B cell (primary cell): ENCODE results near the gene S100A12. TPM values are rescaled to one million over a fixed set of nuclear protein-coding genes. Genes with fewer than 3 reads are reported as not detected.

Source experiments
- ATAC-seq: fragments of 200-7000 bp; cut with Tn5 transposase; one replicate; pipeline ENCODE4 v1.10.0; 2021; ENCODE audit warnings: low read depth, mild to moderate bottlenecking, moderate number of reproducible peaks, moderate library complexity
- CTCF ChIA-PET: fragments of 350-600 bp; sonication (Branson Sonifier 250); formaldehyde crosslinking; loops from one replicate; lab custom pipeline; 2021; ENCODE audit warnings: antibody characterized with exemption, inconsistent platforms; lab: Charles Lee
- POLR2A ChIA-PET: fragments of 350-600 bp; sonication (Branson Sonifier 250); formaldehyde crosslinking; loops from one replicate; lab custom pipeline; 2021; ENCODE audit warnings: antibody characterized with exemption; lab: Charles Lee
- DNase-seq: peaks from one replicate; pipeline ENCODE4 v3.0.0; 2013
- H2AFZ ChIP-seq: 2 replicates; pipeline ENCODE4 v1.6.1; 2012; ENCODE audit warnings: mild to moderate bottlenecking, low read depth, low read length; ENCODE audit not compliant: insufficient read depth, poor library complexity, severe bottlenecking
- H3K27ac ChIP-seq, 2 donors: 1 replicate in 1 of 2; 2 replicates in 1 of 2; pipeline ENCODE4 v1.5.1; 2012 to 2013; ENCODE audit warnings: low read length in 2 of 2, mild to moderate bottlenecking in 2 of 2, moderate library complexity in 1 of 2
- H3K27me3 ChIP-seq, 4 experiments: fragments of 200-600 bp in 1 of 4; sonication (generic) in 1 of 4; replicated peaks in 1 of 4; 1 replicate in 2 of 4; 2 replicates in 2 of 4; pipeline versions ENCODE4 v1.6.1 to v1.7.0; 2013 to 2016; ENCODE audit warnings: low read length in 3 of 4, mild to moderate bottlenecking in 2 of 4, mixed read lengths in 1 of 4, moderate library complexity in 1 of 4; ENCODE audit not compliant: insufficient read depth in 4 of 4, control insufficient read depth in 3 of 4; ENCODE audit errors: control extremely low read depth in 1 of 4
- H3K36me3 ChIP-seq, 2 experiments: replicated peaks in 1 of 2; 1 replicate in 1 of 2; 2 replicates in 1 of 2; pipeline versions ENCODE4 v1.6.1 to v1.7.1; 2013; ENCODE audit warnings: low read length in 1 of 2; ENCODE audit not compliant: insufficient read depth in 2 of 2, control insufficient read depth in 1 of 2; ENCODE audit errors: control extremely low read depth in 1 of 2, extremely low read depth in 1 of 2
- H3K4me1 ChIP-seq, 2 donors: fragments of 200-600 bp in 1 of 2; sonication (generic) in 1 of 2; 1 replicate in 1 of 2; 2 replicates in 1 of 2; pipeline versions ENCODE4 v1.5.1 to v1.6.1; 2013 to 2017; ENCODE audit warnings: low read length in 2 of 2; ENCODE audit not compliant: control insufficient read depth in 2 of 2, insufficient read depth in 2 of 2
- H3K4me2 ChIP-seq: replicated peaks from 2 replicates; pipeline ENCODE3; 2012; ENCODE audit warnings: mild to moderate bottlenecking, low read depth, low read length; ENCODE audit not compliant: poor library complexity, severe bottlenecking
- H3K4me3 ChIP-seq, 5 experiments: fragments of 200-600 bp in 1 of 5; sonication (generic) in 1 of 5; 1 replicate in 3 of 5; 2 replicates in 2 of 5; pipeline versions ENCODE4 v1.5.1 to v1.7.0; 2011 to 2016; ENCODE audit warnings: low read length in 4 of 5, mild to moderate bottlenecking in 4 of 5, low read depth in 2 of 5, control low read depth in 1 of 5, moderate library complexity in 1 of 5; ENCODE audit not compliant: insufficient read depth in 1 of 5; ENCODE audit errors: control extremely low read depth in 1 of 5, extremely low read depth in 1 of 5
- H3K79me2 ChIP-seq: fragments of 200-600 bp; sonication (generic); one replicate; pipeline ENCODE4 v1.6.0; 2016; ENCODE audit warnings: low read length; ENCODE audit not compliant: control insufficient read depth, insufficient read depth
- H3K9ac ChIP-seq: fragments of 200-600 bp; sonication (generic); 2 replicates; pipeline ENCODE4 v1.6.1; 2017; ENCODE audit warnings: mild to moderate bottlenecking, low read length, moderate library complexity
- H3K9me3 ChIP-seq, 3 donors: one replicate each; pipeline versions ENCODE4 v1.6.1 to v1.7.1; 2013; ENCODE audit warnings: low read length in 2 of 3; ENCODE audit not compliant: control insufficient read depth in 2 of 3, insufficient read depth in 1 of 3; ENCODE audit errors: control extremely low read depth in 1 of 3
- H4K20me1 ChIP-seq: 2 replicates; pipeline ENCODE4 v1.6.0; 2012; ENCODE audit warnings: mild to moderate bottlenecking, low read length; ENCODE audit not compliant: insufficient read depth, control insufficient read depth, poor library complexity, severe bottlenecking
- H3K27ac Mint-ChIP-seq: one replicate; pipeline ENCODE4 v1.8.0; 2021; ENCODE audit warnings: mixed read lengths
- H3K27me3 Mint-ChIP-seq: one replicate; pipeline ENCODE4 v1.8.0; 2021; ENCODE audit warnings: mixed read lengths
- H3K4me1 Mint-ChIP-seq: one replicate; pipeline ENCODE4 v1.8.0; 2021; ENCODE audit warnings: mixed read lengths
- H3K4me3 Mint-ChIP-seq: one replicate; pipeline ENCODE4 v1.8.0; 2021; ENCODE audit warnings: mixed read lengths
- H3K9me3 Mint-ChIP-seq: one replicate; pipeline ENCODE4 v1.8.0; 2022; ENCODE audit warnings: mixed read lengths; ENCODE audit not compliant: insufficient read depth
- EZH2 ChIP-seq: IDR thresholded peaks from 2 replicates; pipeline ENCODE4 v1.6.1; 2012; ENCODE audit warnings: borderline replicate concordance, low read depth, mild to moderate bottlenecking, moderate library complexity, low read length; ENCODE audit not compliant: insufficient read depth, poor library complexity, severe bottlenecking
- WGBS: methylation state at CpG from one replicate; pipeline ENCODE4 v1.1.5; 2013; ENCODE audit warnings: missing lambda C conversion rate; ENCODE audit not compliant: insufficient coverage; 5-methylcytosine and 5-hydroxymethylcytosine counted together
- intact Hi-C: fragments of 100-400 bp; cut with micrococcal nuclease; formaldehyde crosslinking; loops from one replicate; pipeline ENCODE4 v1.10.0; 2022
- polyA plus RNA-seq: library from polyadenylated mRNA; depleted of rRNA; stranded (reverse); fragments of >200 nt; gene quantifications from 2 replicates; pipeline ENCODE4 v1.2.3, GENCODE V29; 2012
- total RNA-seq, 2 donors: library from RNA; stranded (reverse); fragments of 120-200 nt in 1 of 2; gene quantifications; 1 replicate in 1 of 2; 2 replicates in 1 of 2; pipeline versions ENCODE4 v1.2.3 to v1.2.4, GENCODE V29; 2013 to 2022
- TF ChIP-seq, protein P1 (sequence below): fragments of 200-600 bp; IDR thresholded peaks from one replicate; pipeline ENCODE4 v1.8.0; 2022; ENCODE audit warnings: antibody characterized with exemption, mild to moderate bottlenecking

Gene S100A12
- total and polyA plus RNA-seq, 2 donors (not counting 1 experiment from before 2014, with no cell fraction given), result 3.4 TPM; not detected in 1

DNA sequence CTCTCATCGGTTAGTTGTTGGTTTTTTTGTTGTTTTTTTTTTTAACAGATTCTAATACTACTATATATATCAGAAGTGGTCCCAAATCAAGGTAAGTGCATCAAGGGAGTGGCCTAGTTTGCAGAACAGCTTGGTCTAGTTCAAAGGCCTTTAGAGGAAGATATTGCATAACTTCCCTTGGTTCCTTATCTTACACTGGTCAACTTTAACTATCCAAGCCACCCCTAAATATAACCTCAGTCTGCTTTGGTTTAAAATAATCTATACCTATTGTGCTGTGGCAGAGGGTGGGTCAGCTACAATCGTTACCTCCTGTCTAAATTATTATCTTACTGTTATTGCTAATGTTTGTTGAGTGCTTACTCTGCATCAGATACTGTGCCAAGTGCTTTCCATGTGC, 6.9 kb downstream of the S100A12 start:
- Histone ChIP-seq H3K27ac (no peak overlapping the region), H3K4me2 (no peak overlapping the region), H2AFZ (no peak overlapping the region), H4K20me1 (no peaks in the 10 kb centered on the region), H3K27me3 (peaks cover 0 to 11% (median under 1%) of the 10 kb centered on the region in 4 experiments), H3K36me3 (no peaks in the 10 kb centered on the region), H3K9me3 (no peaks in the 10 kb centered on the region), H3K79me2 (no peaks in the 10 kb centered on the region), H3K9ac (no peak overlapping the region), H3K4me3 (no peak overlapping the region), H3K4me1 (no peaks in the 10 kb centered on the region)
- Mint-ChIP-seq H3K27ac (no peak overlapping the region), H3K4me3 (no peak overlapping the region), H3K9me3 (no peaks in the 10 kb centered on the region), H3K27me3 (peaks cover 37% of the 10 kb centered on the region), H3K4me1 (no peaks in the 10 kb centered on the region)
- TF ChIP-seq EZH2, result no peak
- TF ChIP-seq, protein P1, sequence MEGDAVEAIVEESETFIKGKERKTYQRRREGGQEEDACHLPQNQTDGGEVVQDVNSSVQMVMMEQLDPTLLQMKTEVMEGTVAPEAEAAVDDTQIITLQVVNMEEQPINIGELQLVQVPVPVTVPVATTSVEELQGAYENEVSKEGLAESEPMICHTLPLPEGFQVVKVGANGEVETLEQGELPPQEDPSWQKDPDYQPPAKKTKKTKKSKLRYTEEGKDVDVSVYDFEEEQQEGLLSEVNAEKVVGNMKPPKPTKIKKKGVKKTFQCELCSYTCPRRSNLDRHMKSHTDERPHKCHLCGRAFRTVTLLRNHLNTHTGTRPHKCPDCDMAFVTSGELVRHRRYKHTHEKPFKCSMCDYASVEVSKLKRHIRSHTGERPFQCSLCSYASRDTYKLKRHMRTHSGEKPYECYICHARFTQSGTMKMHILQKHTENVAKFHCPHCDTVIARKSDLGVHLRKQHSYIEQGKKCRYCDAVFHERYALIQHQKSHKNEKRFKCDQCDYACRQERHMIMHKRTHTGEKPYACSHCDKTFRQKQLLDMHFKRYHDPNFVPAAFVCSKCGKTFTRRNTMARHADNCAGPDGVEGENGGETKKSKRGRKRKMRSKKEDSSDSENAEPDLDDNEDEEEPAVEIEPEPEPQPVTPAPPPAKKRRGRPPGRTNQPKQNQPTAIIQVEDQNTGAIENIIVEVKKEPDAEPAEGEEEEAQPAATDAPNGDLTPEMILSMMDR, result no peak
- WGBS, result no CpG with 5 or more reads among the region's 2 CpGs
- ChIA-PET POLR2A (no interaction called here), CTCF (no interaction called here)
- ATAC-seq, result no peak
- no peak for DNase-seq
- intact Hi-C loops, result no loop called here

DNA sequence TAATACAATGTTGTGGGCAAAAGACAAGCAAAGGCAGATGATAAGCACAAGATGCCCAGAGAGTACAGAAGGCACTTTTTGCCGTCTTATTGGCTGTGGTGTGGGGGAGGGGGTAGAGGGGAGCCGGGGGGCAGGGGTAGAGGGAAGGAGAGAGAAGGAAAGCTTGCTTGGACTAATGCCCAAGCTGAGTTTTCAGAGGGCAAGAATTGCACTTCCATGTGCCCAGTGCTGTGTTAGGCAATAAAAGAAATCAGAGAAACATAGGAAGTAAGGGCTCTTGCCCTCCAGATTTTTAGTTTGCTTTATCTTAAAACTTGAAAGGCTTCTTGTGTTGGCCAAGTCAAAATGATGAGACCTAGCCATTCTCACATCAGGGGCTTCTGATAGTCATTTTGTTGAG, 8.3 kb downstream of the S100A12 start:
- no peak overlapping the region for H3K9ac ChIP-seq
- WGBS, result 90% methylated on average over 2 of the region's 2 CpGs
- TF ChIP-seq, protein P1, result no peak
- TF ChIP-seq EZH2, result no peak
- H3K79me2 ChIP-seq, result no peaks in the 10 kb centered on the region
- no peaks in the 10 kb centered on the region for H3K36me3 ChIP-seq
- H3K4me3 ChIP-seq, result no peak overlapping the region
- H3K4me2 ChIP-seq, result no peak overlapping the region
- DNase-seq (no peak), ATAC-seq (no peak)
- intact Hi-C loops, result no loop called here
- no peak overlapping the region for H3K27ac Mint-ChIP-seq
- ChIA-PET CTCF (no interaction called here), POLR2A (no interaction called here)
- H3K27ac ChIP-seq, result no peak overlapping the region
- H4K20me1 ChIP-seq, result no peaks in the 10 kb centered on the region
- H3K9me3 ChIP-seq, result no peaks in the 10 kb centered on the region
- no peaks in the 10 kb centered on the region for H3K4me1 Mint-ChIP-seq
- H3K4me1 ChIP-seq, result no peaks in the 10 kb centered on the region
- H2AFZ ChIP-seq, result no peak overlapping the region
- H3K27me3 ChIP-seq, result peaks cover 0 to 19% (median under 1%) of the 10 kb centered on the region in 4 experiments
- H3K27me3 Mint-ChIP-seq, result peaks cover 48% of the 10 kb centered on the region
- no peaks in the 10 kb centered on the region for H3K9me3 Mint-ChIP-seq
- H3K4me3 Mint-ChIP-seq, result no peak overlapping the region
